NCI-H2029 (cell line): ENCODE results near the gene UHRF1.
"Not testable (repeated sequence)": the region's sequence is repeated elsewhere in the genome, so short reads cannot be mapped to it uniquely, and the experiment has no call there.

ENCODE experiments used
- DNase-seq: peaks from one replicate; lab custom pipeline; 2025; lab: John Stamatoyannopoulos, UW

Gene UHRF1

GRCh38 chr19:4971816-4972495, 62.7 kb downstream of the UHRF1 start:
- DNase-seq: no peak

GRCh38 chr19:4972509-4973230, 63.4 kb downstream of the UHRF1 start:
- no peak for DNase-seq

- no peak for DNase-seq
Measured at GRCh38 chr19:4974880-4975469, 65.7 kb downstream of the UHRF1 start.

- not testable (repeated sequence) for DNase-seq
Measured at GRCh38 chr19:4975601-4976000, 66.3 kb downstream of the UHRF1 start.

GRCh38 chr19:4976401-4977298, 67.3 kb downstream of the UHRF1 start:
- peak; percentile 41 for DNase-seq

GRCh38 chr19:4977299-4978174, 68.2 kb downstream of the UHRF1 start:
- no peak for DNase-seq

GRCh38 chr19:4979211-4979807, 70.0 kb downstream of the UHRF1 start:
- no peak for DNase-seq

GRCh38 chr19:4980067-4980466, 70.8 kb downstream of the UHRF1 start:
- no peak for DNase-seq

- DNase-seq: no peak
Measured at GRCh38 chr19:4980838-4981680, 71.8 kb downstream of the UHRF1 start.

- peak; percentile 49 for DNase-seq
Measured at GRCh38 chr19:4981681-4981958, 72.3 kb downstream of the UHRF1 start.

GRCh38 chr19:4983346-4984105, 74.2 kb downstream of the UHRF1 start:
- no peak for DNase-seq

- no peak for DNase-seq
Measured at GRCh38 chr19:4984106-4984380, 74.7 kb downstream of the UHRF1 start.

- DNase-seq: no peak
Measured at GRCh38 chr19:4984438-4984990, 75.2 kb downstream of the UHRF1 start.

- DNase-seq: no peak
Measured at GRCh38 chr19:4985551-4985991, 76.3 kb downstream of the UHRF1 start.

- no peak for DNase-seq
Measured at GRCh38 chr19:4986056-4986455, 76.8 kb downstream of the UHRF1 start.

- no peak for DNase-seq
Measured at GRCh38 chr19:4986471-4986891, 77.2 kb downstream of the UHRF1 start.

GRCh38 chr19:4987256-4987655, 78.0 kb downstream of the UHRF1 start:
- DNase-seq: no peak

GRCh38 chr19:4987692-4988370, 78.5 kb downstream of the UHRF1 start:
- no peak for DNase-seq
